Measurements from ENCODE around the gene NFASC. TPM values are rescaled to one million over a fixed set of nuclear protein-coding genes. Genes with fewer than 3 reads are reported as not detected.

NFASC gene
- total RNA-seq, 1 donor from 2014 or later, result 6.9 TPM

GRCh38 chr1:205042911-205043806 lies 172.5 kb downstream of the NFASC start, which contains the start of gene CNTN2:
CNTN2 (plus strand) TSS chr1:205043212; CDS start chr1:205053186, 9,974 bp downstream.
- no peak for DNase-seq (ENCODE audit: low spot score, unreplicated experiment)
- no peaks in the 10 kb centered on the region for H3K4me1 Mint-ChIP-seq (ENCODE audit: low read depth)
- no peak for TF ChIP-seq CTCF (IDR thresholded peaks at IDR 0.05; ENCODE audit: unreplicated experiment)
- no peaks in the 10 kb centered on the region for H3K36me3 Mint-ChIP-seq (ENCODE audit: insufficient read depth)
- H3K27me3 Mint-ChIP-seq, result peaks cover 69% of the 10 kb centered on the region
- H3K4me3 Mint-ChIP-seq (ENCODE audit: low read depth), result no peak within 1 kb of the TSS
- H3K27ac Mint-ChIP-seq, result no peak within 1 kb of the TSS
- H3K9me3 Mint-ChIP-seq (ENCODE audit: low read depth), result no peaks in the 10 kb centered on the region

GRCh38 chr1:205043866-205044265 lies 173.2 kb downstream of the NFASC start:
- Mint-ChIP-seq H3K36me3 (ENCODE audit: insufficient read depth) (no peaks in the 10 kb centered on the region), H3K4me1 (ENCODE audit: low read depth) (no peaks in the 10 kb centered on the region), H3K9me3 (ENCODE audit: low read depth) (no peaks in the 10 kb centered on the region), H3K4me3 (ENCODE audit: low read depth) (no peak overlapping the region), H3K27ac (no peak overlapping the region), H3K27me3 (peaks cover 72% of the 10 kb centered on the region)
- TF ChIP-seq CTCF (IDR thresholded peaks at IDR 0.05; ENCODE audit: unreplicated experiment), result no peak
- DNase-seq (ENCODE audit: low spot score, unreplicated experiment), result no peak

- H3K4me3 Mint-ChIP-seq (ENCODE audit: low read depth), result no peak overlapping the region
- TF ChIP-seq CTCF (IDR thresholded peaks at IDR 0.05; ENCODE audit: unreplicated experiment), result no peak
- no peak overlapping the region for H3K27ac Mint-ChIP-seq
- H3K4me1 Mint-ChIP-seq (ENCODE audit: low read depth), result no peaks in the 10 kb centered on the region
- no peaks in the 10 kb centered on the region for H3K36me3 Mint-ChIP-seq (ENCODE audit: insufficient read depth)
- H3K27me3 Mint-ChIP-seq, result peaks cover 72% of the 10 kb centered on the region
- no peak for DNase-seq (ENCODE audit: low spot score, unreplicated experiment)
- H3K9me3 Mint-ChIP-seq (ENCODE audit: low read depth), result no peaks in the 10 kb centered on the region
These were observed 174.1 kb downstream of the NFASC start for GRCh38 chr1:205044741-205045140.

DNA sequence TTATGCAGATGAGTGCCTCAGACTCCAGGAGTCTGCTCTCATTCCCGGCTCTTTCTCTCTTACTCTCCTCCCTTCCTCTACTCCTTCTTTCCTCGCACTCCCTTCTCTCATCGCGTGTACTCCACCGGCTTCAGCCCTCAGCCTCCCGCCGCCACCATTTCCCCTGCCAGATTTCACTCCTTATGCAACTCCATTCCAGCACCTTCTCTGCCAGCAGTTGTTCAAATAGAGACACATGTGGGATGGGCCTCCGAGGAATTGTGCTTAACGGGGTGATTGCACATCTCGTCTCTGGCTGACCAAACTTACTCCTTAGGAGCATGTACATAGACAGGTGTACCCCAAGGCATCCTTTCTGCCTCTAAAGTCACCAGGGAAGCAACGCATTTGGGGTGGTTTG lies 174.5 kb downstream of the NFASC start:
- no peaks in the 10 kb centered on the region for H3K36me3 Mint-ChIP-seq (ENCODE audit: insufficient read depth)
- no peaks in the 10 kb centered on the region for H3K4me1 Mint-ChIP-seq (ENCODE audit: low read depth)
- TF ChIP-seq CTCF (IDR thresholded peaks at IDR 0.05; ENCODE audit: unreplicated experiment), result no peak
- H3K27me3 Mint-ChIP-seq, result peaks cover 71% of the 10 kb centered on the region
- H3K27ac Mint-ChIP-seq, result no peak overlapping the region
- no peak overlapping the region for H3K4me3 Mint-ChIP-seq (ENCODE audit: low read depth)
- H3K9me3 Mint-ChIP-seq (ENCODE audit: low read depth), result no peaks in the 10 kb centered on the region
- no peak for DNase-seq (ENCODE audit: low spot score, unreplicated experiment)

DNA sequence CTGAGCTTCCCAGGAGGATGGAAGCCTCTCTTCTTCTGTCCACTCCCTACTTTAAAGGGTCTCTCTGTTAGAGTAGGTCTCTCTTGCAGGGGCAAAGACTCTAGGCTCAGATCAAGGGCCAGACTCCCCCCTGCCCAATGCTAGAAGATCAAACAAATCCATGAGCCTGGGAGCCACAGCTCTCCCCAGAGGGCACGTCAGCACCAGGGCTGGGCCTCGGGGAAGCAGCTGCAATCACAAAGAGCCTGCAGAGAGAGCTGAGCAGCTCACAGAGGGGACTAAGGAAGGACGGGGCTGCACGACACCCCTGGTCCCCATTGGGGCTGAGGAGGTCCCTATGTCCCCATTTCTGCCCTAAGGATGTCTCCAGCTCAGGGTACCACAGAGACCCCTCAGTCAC lies 176.2 kb downstream of the NFASC start:
- Mint-ChIP-seq H3K9me3 (ENCODE audit: low read depth) (no peaks in the 10 kb centered on the region), H3K36me3 (ENCODE audit: insufficient read depth) (no peaks in the 10 kb centered on the region), H3K4me3 (ENCODE audit: low read depth) (no peak overlapping the region), H3K27me3 (peaks cover 58% of the 10 kb centered on the region), H3K27ac (no peak overlapping the region), H3K4me1 (ENCODE audit: low read depth) (no peaks in the 10 kb centered on the region)
- no peak for DNase-seq (ENCODE audit: low spot score, unreplicated experiment)
- TF ChIP-seq CTCF (IDR thresholded peaks at IDR 0.05; ENCODE audit: unreplicated experiment), result no peak
